Adipose tissue (tissue), 3 donors: ENCODE measurements around the gene LLGL2. TPM values are rescaled to one million over a fixed set of nuclear protein-coding genes. Genes with fewer than 3 reads are reported as not detected.
"Not testable (repeated sequence)": the region's sequence is repeated elsewhere in the genome, so short reads cannot be mapped to it uniquely, and the experiment has no call there.

Experiments
- H3K27ac ChIP-seq: one replicate; pipeline ENCODE4 v1.5.1; 2013; ENCODE audit warnings: low read depth, low read length
- WGBS, 3 donors: extraction: QIAGEN DNeasy Blood & Tissue Kit; methylation state at CpG; one replicate each; pipeline ENCODE4 v1.1.7; 2013; 5-methylcytosine and 5-hydroxymethylcytosine counted together
- polyA plus RNA-seq, 3 donors: library from polyadenylated mRNA; stranded (reverse); fragments of 200-250 nt; gene quantifications; one replicate each; pipeline ENCODE4 v1.2.3, GENCODE V29; 2013
- donor health status: healthy with polysubstance abuse.
- donor health status: Bipolar disorder and iron deficiency.
- donor health status: healthy.

Gene LLGL2
- polyA plus RNA-seq, 3 donors = 11.8 to 93.4 (median 20.3) TPM

- no peak overlapping the region for H3K27ac ChIP-seq
- whole genome bisulfite sequencing, 3 donors = 89 to 91% (median 89%) methylated on average over 13 to 17 of the region's 17 CpGs
Measured at GRCh38 chr17:75592348-75593020, 67.0 kb downstream of the LLGL2 start.

- 90 to 96% (median 90%) methylated on average over 9 of the region's 9 CpGs for WGBS, 3 donors
- H3K27ac ChIP-seq = not testable (repeated sequence)
Measured at GRCh38 chr17:75593430-75593829, 67.9 kb downstream of the LLGL2 start.

GRCh38 chr17:75594499-75595283 lies 69.2 kb downstream of the LLGL2 start:
- no peak overlapping the region for H3K27ac ChIP-seq
- 76 to 85% (median 83%) methylated on average over 28 of the region's 28 CpGs for WGBS, 3 donors

DNA sequence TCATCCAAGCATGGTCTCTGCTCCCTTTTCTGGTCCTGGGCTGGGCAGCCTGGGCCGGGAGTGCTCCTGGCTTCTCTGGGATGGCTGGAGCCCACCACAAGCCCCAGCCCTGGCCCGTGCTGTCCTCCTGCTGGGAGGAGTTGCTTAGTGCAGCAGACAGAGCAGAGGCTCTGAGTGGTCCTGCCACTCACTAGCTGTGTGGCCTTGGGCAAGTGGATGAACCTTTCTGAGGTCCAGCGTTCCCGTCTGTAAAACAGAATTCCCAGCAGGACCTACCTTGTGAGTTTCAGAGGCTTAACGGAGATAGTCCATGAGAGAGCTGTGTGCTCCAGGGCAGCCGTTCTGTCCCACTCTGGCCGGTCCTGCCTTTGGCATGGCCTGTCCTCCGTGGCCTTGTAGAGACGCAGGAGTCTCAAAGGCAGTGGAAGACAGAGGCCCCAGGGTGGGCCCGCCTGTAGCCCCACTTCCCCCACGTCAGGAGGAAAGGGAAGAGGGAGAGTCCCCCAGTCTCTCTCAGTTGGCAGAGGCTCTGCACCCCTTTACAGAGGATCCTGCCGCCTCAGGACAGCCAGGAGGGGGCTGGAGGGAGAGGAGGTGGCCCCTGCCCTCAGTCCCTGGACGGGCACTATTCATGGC lies 69.9 kb downstream of the LLGL2 start:
- H3K27ac ChIP-seq = no peak overlapping the region
- 76 to 81% (median 80%) methylated on average over 13 of the region's 13 CpGs for WGBS, 3 donors

DNA sequence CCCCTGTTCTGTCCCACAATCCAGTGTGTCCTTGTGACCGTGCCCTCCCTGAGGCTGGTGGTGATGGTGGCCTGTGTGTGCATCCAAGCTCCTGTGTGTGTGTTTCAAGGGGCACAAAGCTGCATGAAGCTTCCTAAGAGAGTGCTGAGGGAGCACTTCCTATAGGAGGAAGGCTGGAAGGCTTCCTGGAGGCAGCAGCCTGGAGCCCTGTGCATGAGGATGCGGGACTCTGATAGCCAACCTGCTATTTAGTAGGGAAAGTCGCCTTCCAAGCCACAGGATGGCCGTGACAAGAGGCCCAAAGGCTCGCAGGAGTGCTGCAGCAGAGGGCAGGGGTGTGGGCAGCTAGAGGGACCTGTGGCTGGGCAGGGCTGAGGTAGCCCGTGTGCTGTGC lies 70.4 kb downstream of the LLGL2 start:
- WGBS, 3 donors = 82 to 87% (median 85%) methylated on average over 6 of the region's 6 CpGs
- no peak overlapping the region for H3K27ac ChIP-seq

GRCh38 chr17:75596320-75597087 lies 71.0 kb downstream of the LLGL2 start:
- H3K27ac ChIP-seq = no peak overlapping the region
- WGBS, 3 donors = 88 to 93% (median 91%) methylated on average over 17 of the region's 17 CpGs

DNA sequence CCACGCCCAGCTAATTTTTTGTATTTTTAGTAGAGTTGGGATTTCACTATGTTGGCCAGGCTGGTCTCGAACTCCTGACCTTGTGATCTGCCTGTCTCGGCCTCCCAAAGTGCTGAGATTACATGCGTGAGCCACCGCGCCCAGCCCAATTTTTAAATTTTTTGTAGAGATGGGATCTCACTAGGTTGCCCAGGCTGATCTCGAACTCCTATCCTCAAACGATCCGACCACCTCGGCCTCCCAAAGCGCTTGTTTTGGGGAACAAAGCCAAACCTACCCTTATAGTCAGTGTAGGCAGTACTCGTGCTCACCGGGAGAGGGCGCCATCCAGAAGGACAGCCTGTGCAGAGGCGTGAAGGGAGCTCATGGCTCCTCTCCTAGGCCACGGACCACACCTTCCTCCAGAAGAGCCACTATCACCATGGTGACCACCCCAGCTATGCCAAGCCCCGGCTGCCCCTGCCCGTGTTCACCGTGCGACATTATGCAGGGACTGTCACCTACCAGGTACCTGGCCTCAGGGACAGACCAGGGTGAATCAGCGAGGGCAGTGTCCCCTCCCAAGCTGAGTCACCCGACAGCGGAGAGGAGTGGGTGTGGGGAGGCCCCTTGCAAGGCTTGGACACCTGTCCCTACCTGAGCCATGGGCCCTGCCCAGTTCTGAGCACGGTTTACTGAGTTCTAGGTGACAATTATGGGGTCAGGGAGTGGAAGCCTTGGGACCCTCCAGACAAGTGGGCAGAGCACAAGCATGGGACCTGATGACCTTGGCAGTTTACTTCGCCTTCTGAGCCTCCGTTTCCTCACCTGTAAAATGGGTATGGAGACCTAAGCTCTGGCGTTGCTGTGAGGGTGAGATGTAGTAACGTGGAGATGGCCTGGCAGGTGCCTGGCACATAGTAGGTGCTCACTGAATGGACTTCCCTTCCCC lies 75.8 kb downstream of the LLGL2 start:
- no peak overlapping the region for H3K27ac ChIP-seq
- 62 to 74% (median 70%) methylated on average over 28 of the region's 28 CpGs for WGBS, 3 donors

DNA sequence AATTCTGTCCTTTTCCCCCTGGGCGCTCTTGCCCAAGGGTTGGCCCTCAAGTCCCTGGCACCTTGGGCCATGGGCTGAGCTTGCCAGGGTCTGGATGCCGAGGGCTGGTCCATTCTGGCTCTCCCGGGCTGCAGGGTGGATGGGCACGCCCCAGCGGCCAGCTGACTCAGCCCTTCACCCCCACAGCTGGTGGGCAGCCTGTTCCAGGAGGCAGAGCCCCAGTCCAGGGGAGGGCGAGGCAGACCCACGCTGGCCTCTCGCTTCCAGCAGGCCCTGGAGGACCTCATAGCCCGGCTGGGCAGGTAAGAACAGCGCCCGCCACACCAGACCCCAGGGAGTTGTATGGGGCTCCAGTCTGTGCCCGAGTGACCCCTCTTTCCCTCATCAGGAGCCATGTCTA lies 77.1 kb downstream of the LLGL2 start:
- 92 to 97% (median 96%) methylated on average over 10 to 12 of the region's 12 CpGs for WGBS, 3 donors
- H3K27ac ChIP-seq = no peak overlapping the region

GRCh38 chr17:75603123-75603522 lies 77.6 kb downstream of the LLGL2 start:
- 75 to 85% (median 80%) methylated on average over 8 to 9 of the region's 9 CpGs for WGBS, 3 donors
- H3K27ac ChIP-seq = no peak overlapping the region

GRCh38 chr17:75604034-75604695 lies 78.7 kb downstream of the LLGL2 start:
- H3K27ac ChIP-seq = no peak overlapping the region
- WGBS, 3 donors = 69 to 82% (median 78%) methylated on average over 10 to 12 of the region's 12 CpGs

DNA sequence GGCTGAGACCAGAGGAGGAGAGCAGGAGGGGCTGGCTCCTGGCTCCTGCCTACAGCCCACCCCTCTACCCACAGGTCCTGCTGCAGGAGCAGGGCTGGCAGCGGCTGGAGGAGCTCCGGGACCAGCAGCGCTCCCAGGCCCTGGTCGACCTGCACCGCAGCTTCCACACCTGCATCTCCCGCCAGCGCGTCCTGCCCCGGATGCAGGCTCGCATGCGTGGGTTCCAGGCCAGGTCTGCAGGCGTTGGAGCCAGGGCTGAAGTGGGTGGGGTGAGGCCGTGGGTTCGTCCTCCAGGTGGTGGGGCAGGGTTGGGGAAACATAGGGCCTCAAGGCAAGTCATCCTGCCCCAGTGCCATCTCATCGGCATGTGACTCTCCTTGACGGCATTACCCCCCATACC lies 80.3 kb downstream of the LLGL2 start:
- H3K27ac ChIP-seq = no peak overlapping the region
- 85 to 86% (median 85%) methylated on average over 16 of the region's 16 CpGs for WGBS, 3 donors

DNA sequence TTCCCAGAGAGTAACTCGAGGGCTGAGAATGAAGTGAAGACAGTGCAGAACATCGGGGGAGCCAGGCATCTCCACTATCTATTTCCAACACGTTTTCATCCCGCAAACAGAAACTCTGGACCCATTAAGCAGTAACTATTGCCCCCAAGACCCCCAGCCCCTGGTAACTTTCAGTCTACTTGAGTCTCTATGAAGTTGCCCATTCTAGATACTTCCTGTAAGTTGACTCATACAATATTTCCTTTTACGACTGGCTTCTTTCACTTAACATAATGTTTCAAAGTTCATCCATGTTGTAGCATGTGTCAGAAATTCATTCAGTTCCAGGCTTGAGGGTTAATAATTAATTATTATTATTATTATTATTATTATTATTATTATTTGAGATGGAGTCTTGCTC lies 81.6 kb downstream of the LLGL2 start:
- 83 to 88% (median 83%) methylated on average over 5 of the region's 5 CpGs for whole genome bisulfite sequencing, 3 donors
- H3K27ac ChIP-seq = no peak overlapping the region

DNA sequence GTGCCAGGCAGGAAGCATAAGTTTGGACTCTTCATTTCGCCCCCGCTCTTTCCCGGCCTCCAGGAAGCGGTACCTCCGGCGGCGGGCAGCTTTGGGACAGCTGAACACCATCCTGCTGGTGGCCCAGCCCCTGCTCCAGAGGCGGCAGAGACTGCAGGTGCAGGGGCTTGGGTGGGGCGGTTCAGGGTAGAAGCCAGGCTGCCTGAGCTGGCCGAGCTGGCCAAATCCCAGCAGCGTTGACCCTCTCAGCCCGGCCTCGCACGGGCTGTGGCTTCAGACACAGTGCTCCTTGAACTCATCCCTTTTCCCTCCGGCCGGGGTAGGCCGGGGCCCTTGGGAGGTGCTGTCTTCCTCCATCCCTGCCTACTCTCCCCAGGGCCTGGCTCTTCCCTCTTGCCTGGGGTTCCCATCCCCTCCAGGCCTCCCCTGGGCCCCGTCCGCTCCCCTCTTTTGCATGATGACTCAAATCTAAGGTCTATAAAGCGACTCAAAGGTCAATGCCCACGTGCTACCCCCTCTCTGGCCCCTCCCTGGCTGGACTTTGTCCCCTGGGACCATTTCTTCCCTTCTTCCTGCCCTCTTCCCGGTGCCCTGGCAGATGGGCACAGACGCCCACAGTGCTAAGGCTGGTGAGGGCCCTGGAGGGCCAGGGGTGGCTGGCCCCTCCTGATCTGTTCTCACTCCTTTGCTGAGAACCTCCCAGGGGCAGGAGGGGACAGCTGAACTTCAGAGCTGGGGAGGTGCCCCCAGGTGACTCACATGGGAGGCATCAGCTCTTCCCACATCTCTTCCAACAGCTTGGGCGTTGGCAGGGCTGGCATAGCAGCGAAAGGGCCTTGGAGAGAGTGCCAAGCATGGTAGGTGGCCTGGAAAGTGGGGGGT lies 84.8 kb downstream of the LLGL2 start:
- H3K27ac ChIP-seq = no peak overlapping the region
- 84 to 88% (median 88%) methylated on average over 22 to 25 of the region's 25 CpGs for WGBS, 3 donors

GRCh38 chr17:75611851-75612429 lies 86.4 kb downstream of the LLGL2 start:
- H3K27ac ChIP-seq = no peak overlapping the region
- WGBS, 3 donors = 86 to 94% (median 90%) methylated on average over 20 of the region's 20 CpGs

DNA sequence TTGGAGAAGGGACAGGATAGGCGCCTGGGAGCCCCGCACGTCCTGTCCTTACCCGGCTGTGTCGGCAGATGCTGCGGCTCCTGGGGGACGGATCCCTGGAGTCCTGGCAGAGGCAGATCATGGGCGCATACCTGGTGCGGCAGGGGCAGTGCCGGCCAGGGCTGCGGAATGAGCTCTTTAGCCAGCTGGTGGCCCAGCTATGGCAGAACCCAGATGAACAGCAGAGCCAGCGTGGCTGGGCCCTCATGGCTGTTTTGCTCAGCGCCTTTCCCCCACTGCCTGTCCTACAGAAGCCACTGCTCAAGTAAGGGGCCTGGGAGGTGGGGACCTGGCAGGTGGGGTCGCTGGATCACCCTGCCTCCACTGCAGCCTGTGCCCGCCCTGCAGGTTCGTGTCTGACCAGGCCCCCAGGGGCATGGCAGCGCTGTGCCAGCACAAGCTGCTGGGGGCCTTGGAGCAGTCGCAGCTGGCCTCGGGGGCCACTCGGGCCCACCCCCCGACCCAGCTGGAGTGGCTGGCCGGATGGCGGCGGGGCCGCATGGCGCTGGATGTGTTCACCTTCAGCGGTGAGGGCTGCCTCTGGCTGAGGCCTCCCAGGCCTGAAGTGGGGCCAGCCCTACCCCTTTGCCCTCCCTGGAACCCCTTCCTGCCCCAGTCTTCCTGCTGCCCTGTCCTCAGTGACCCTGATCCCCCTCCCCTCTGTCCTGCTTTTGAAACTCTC lies 87.6 kb downstream of the LLGL2 start:
- no peak overlapping the region for H3K27ac ChIP-seq
- 88 to 92% (median 89%) methylated on average over 21 to 27 of the region's 27 CpGs for WGBS, 3 donors
